H1 (cell line): ENCODE data around the gene NCEH1.

Source experiments
- CEBPB ChIP-seq: IDR thresholded peaks from 2 replicates; pipeline ENCODE4 v1.6.1; 2012; ENCODE audit warnings: low read depth, low read length
- KDM4A ChIP-seq: IDR thresholded peaks from one replicate; pipeline ENCODE4 v1.7.1; 2012; ENCODE audit warnings: low read depth, mild to moderate bottlenecking, moderate library complexity, low read length, inconsistent platforms; ENCODE audit not compliant: severe bottlenecking
- MAFK ChIP-seq: IDR thresholded peaks from 2 replicates; pipeline ENCODE4 v1.6.1; 2012; ENCODE audit warnings: low read depth, mild to moderate bottlenecking, improper control_type of control experiment, low read length
- POLR2AphosphoS5 ChIP-seq: IDR thresholded peaks from 2 replicates; pipeline ENCODE4 v1.6.1; 2011; ENCODE audit warnings: low read depth, low read length
- TF ChIP-seq, protein P1 (sequence below), 3 experiments: IDR thresholded peaks; 1 replicate in 2 of 3; 2 replicates in 1 of 3; pipeline versions ENCODE4 v1.5.1 to v1.6.1; 2011; ENCODE audit warnings: low read length in 3 of 3, mild to moderate bottlenecking in 3 of 3, inconsistent platforms in 2 of 3, low read depth in 1 of 3, moderate library complexity in 1 of 3; ENCODE audit not compliant: insufficient read depth in 1 of 3; ENCODE audit errors: control extremely low read depth in 1 of 3

DNA sequence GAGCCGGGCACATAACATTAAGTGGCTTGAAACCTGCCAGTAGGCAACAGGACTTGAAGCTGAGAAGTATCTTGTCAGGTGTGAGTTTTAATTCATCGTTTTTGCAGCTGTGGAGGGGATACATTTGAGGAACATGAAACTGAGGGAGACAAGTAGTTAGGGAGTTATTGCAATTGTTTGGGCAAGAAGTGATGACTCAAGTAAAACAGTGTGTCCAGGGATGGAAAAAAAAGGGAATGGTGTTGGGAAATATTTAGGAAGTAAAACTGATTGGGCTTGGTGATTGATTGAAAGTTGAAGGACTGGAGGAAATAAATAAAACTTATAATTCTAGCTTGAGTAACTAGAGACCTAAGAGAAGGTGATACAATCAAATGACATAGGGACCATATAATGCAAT is 85.5 kb downstream of the NCEH1 start:
- TF ChIP-seq, protein P1, sequence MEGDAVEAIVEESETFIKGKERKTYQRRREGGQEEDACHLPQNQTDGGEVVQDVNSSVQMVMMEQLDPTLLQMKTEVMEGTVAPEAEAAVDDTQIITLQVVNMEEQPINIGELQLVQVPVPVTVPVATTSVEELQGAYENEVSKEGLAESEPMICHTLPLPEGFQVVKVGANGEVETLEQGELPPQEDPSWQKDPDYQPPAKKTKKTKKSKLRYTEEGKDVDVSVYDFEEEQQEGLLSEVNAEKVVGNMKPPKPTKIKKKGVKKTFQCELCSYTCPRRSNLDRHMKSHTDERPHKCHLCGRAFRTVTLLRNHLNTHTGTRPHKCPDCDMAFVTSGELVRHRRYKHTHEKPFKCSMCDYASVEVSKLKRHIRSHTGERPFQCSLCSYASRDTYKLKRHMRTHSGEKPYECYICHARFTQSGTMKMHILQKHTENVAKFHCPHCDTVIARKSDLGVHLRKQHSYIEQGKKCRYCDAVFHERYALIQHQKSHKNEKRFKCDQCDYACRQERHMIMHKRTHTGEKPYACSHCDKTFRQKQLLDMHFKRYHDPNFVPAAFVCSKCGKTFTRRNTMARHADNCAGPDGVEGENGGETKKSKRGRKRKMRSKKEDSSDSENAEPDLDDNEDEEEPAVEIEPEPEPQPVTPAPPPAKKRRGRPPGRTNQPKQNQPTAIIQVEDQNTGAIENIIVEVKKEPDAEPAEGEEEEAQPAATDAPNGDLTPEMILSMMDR (IDR thresholded peaks at IDR 0.05; ENCODE audit: control extremely low read depth in 1 of 3, insufficient read depth in 1 of 3, low read depth in 1 of 3, low read length in 3 of 3): no peak
- no peak for TF ChIP-seq KDM4A
- TF ChIP-seq MAFK: no peak
- TF ChIP-seq POLR2AphosphoS5: no peak
- no peak for TF ChIP-seq CEBPB
